ENCODE measurements around the gene C12orf57. TPM values are rescaled to one million over a fixed set of nuclear protein-coding genes. Genes with fewer than 3 reads are reported as not detected.

Gene C12orf57
- total RNA-seq, 3 donors from 2014 or later, result 180 to 190 (median 184) TPM

GRCh38 chr12:6959805-6960592 lies 16.2 kb downstream of the C12orf57 start:
- peaks cover 85% of the 10 kb centered on the region for H3K4me1 Mint-ChIP-seq (ENCODE audit: low read depth)
- DNase-seq (no peak), ATAC-seq (no peak)
- H3K27me3 Mint-ChIP-seq (ENCODE audit: low read depth), result no peaks in the 10 kb centered on the region
- peaks cover 36% of the 10 kb centered on the region for H3K36me3 Mint-ChIP-seq (ENCODE audit: insufficient read depth)
- H3K4me3 Mint-ChIP-seq, result peak overlapping the region; percentile 91
- H3K9me3 Mint-ChIP-seq, result no peaks in the 10 kb centered on the region

GRCh38 chr12:6960593-6961277 lies 16.9 kb downstream of the C12orf57 start:
- ATAC-seq, result peak in 1 of 2 donors; percentile 2
- H3K36me3 Mint-ChIP-seq (ENCODE audit: insufficient read depth), result peaks cover 40% of the 10 kb centered on the region
- H3K9me3 Mint-ChIP-seq, result no peaks in the 10 kb centered on the region
- H3K4me1 Mint-ChIP-seq (ENCODE audit: low read depth), result peaks cover 86% of the 10 kb centered on the region
- DNase-seq, result no peak
- no peaks in the 10 kb centered on the region for H3K27me3 Mint-ChIP-seq (ENCODE audit: low read depth)
- peak overlapping the region; percentile 78 for H3K4me3 Mint-ChIP-seq

GRCh38 chr12:6961278-6961694 lies 17.5 kb downstream of the C12orf57 start:
- no peaks in the 10 kb centered on the region for H3K9me3 Mint-ChIP-seq
- DNase-seq (peak; percentile 96), ATAC-seq (peak; percentile 76 to 77)
- no peaks in the 10 kb centered on the region for H3K27me3 Mint-ChIP-seq (ENCODE audit: low read depth)
- H3K4me1 Mint-ChIP-seq (ENCODE audit: low read depth), result peaks cover 85% of the 10 kb centered on the region
- H3K36me3 Mint-ChIP-seq (ENCODE audit: insufficient read depth), result peaks cover 38% of the 10 kb centered on the region
- H3K4me3 Mint-ChIP-seq, result peak overlapping the region; percentile 78

- peaks cover 82% of the 10 kb centered on the region for H3K4me1 Mint-ChIP-seq (ENCODE audit: low read depth)
- H3K36me3 Mint-ChIP-seq (ENCODE audit: insufficient read depth), result peaks cover 36% of the 10 kb centered on the region
- no peaks in the 10 kb centered on the region for H3K9me3 Mint-ChIP-seq
- peak; percentile 36 for DNase-seq
- H3K27me3 Mint-ChIP-seq (ENCODE audit: low read depth), result no peaks in the 10 kb centered on the region
- H3K4me3 Mint-ChIP-seq, result peak overlapping the region; percentile 78
- peak; percentile 38 to 42 for ATAC-seq
Observed at GRCh38 chr12:6961695-6962284, 18.0 kb downstream of the C12orf57 start.

GRCh38 chr12:6962285-6963015 lies 18.6 kb downstream of the C12orf57 start:
- no peaks in the 10 kb centered on the region for H3K27me3 Mint-ChIP-seq (ENCODE audit: low read depth)
- peaks cover 31% of the 10 kb centered on the region for H3K36me3 Mint-ChIP-seq (ENCODE audit: insufficient read depth)
- peak overlapping the region; percentile 78 for H3K4me3 Mint-ChIP-seq
- no peaks in the 10 kb centered on the region for H3K9me3 Mint-ChIP-seq
- peaks cover 78% of the 10 kb centered on the region for H3K4me1 Mint-ChIP-seq (ENCODE audit: low read depth)
- DNase-seq (peak; percentile 15), ATAC-seq (no peak)

GRCh38 chr12:6963016-6963731 lies 19.4 kb downstream of the C12orf57 start:
- DNase-seq (peak; percentile 12), ATAC-seq (no peak)
- Mint-ChIP-seq H3K4me1 (ENCODE audit: low read depth) (peaks cover 72% of the 10 kb centered on the region), H3K36me3 (ENCODE audit: insufficient read depth) (peaks cover 35% of the 10 kb centered on the region), H3K4me3 (no peak overlapping the region), H3K9me3 (no peaks in the 10 kb centered on the region), H3K27me3 (ENCODE audit: low read depth) (no peaks in the 10 kb centered on the region)

GRCh38 chr12:6963791-6964413 lies 20.1 kb downstream of the C12orf57 start:
- no peaks in the 10 kb centered on the region for H3K27me3 Mint-ChIP-seq (ENCODE audit: low read depth)
- DNase-seq (no peak), ATAC-seq (no peak)
- H3K4me3 Mint-ChIP-seq, result no peak overlapping the region
- H3K4me1 Mint-ChIP-seq (ENCODE audit: low read depth), result peaks cover 71% of the 10 kb centered on the region
- peaks cover 36% of the 10 kb centered on the region for H3K36me3 Mint-ChIP-seq (ENCODE audit: insufficient read depth)
- no peaks in the 10 kb centered on the region for H3K9me3 Mint-ChIP-seq

GRCh38 chr12:6964605-6965025 lies 20.8 kb downstream of the C12orf57 start:
- Mint-ChIP-seq H3K4me3 (no peak overlapping the region), H3K9me3 (no peaks in the 10 kb centered on the region), H3K36me3 (ENCODE audit: insufficient read depth) (peaks cover 35% of the 10 kb centered on the region), H3K27me3 (ENCODE audit: low read depth) (no peaks in the 10 kb centered on the region), H3K4me1 (ENCODE audit: low read depth) (peaks cover 68% of the 10 kb centered on the region)
- no peak for ATAC-seq
- DNase-seq, result no peak

- Mint-ChIP-seq H3K27me3 (ENCODE audit: low read depth) (no peaks in the 10 kb centered on the region), H3K36me3 (ENCODE audit: insufficient read depth) (peaks cover 35% of the 10 kb centered on the region), H3K4me1 (ENCODE audit: low read depth) (peaks cover 63% of the 10 kb centered on the region), H3K9me3 (no peaks in the 10 kb centered on the region), H3K4me3 (peak overlapping the region; percentile 24)
- DNase-seq (peak; percentile 89), ATAC-seq (peak; percentile 42 to 47)
Observed at GRCh38 chr12:6965026-6965661, 21.3 kb downstream of the C12orf57 start.

GRCh38 chr12:6965714-6966113 lies 21.9 kb downstream of the C12orf57 start:
- no peak for DNase-seq

GRCh38 chr12:6966351-6966750 lies 22.5 kb downstream of the C12orf57 start:
- Mint-ChIP-seq H3K36me3 (ENCODE audit: insufficient read depth) (peaks cover 34% of the 10 kb centered on the region), H3K4me3 (peak overlapping the region; percentile 46)

More at GRCh38 chr12:6965714-6966113, 21.9 kb downstream of the C12orf57 start:
- peaks cover 57% of the 10 kb centered on the region for H3K4me1 Mint-ChIP-seq (ENCODE audit: low read depth)
- H3K36me3 Mint-ChIP-seq (ENCODE audit: insufficient read depth), result peaks cover 35% of the 10 kb centered on the region
- H3K4me3 Mint-ChIP-seq, result no peak overlapping the region
- no peaks in the 10 kb centered on the region for H3K27me3 Mint-ChIP-seq (ENCODE audit: low read depth)
- ATAC-seq, result no peak
- no peaks in the 10 kb centered on the region for H3K9me3 Mint-ChIP-seq

GRCh38 chr12:6967651-6968100 lies 23.9 kb downstream of the C12orf57 start:
- peaks cover 39% of the 10 kb centered on the region for H3K36me3 Mint-ChIP-seq (ENCODE audit: insufficient read depth)
- no peaks in the 10 kb centered on the region for H3K9me3 Mint-ChIP-seq
- ATAC-seq (no peak), DNase-seq (no peak)
- H3K4me3 Mint-ChIP-seq, result no peak overlapping the region
- peaks cover 53% of the 10 kb centered on the region for H3K4me1 Mint-ChIP-seq (ENCODE audit: low read depth)
- H3K27me3 Mint-ChIP-seq (ENCODE audit: low read depth), result no peaks in the 10 kb centered on the region

More at GRCh38 chr12:6966351-6966750, 22.5 kb downstream of the C12orf57 start:
- DNase-seq (no peak), ATAC-seq (no peak)
- Mint-ChIP-seq H3K4me1 (ENCODE audit: low read depth) (peaks cover 52% of the 10 kb centered on the region), H3K27me3 (ENCODE audit: low read depth) (no peaks in the 10 kb centered on the region), H3K9me3 (no peaks in the 10 kb centered on the region)

GRCh38 chr12:6968426-6968825 lies 24.6 kb downstream of the C12orf57 start:
- ATAC-seq, result no peak

More at GRCh38 chr12:6968426-6968825, 24.6 kb downstream of the C12orf57 start:
- Mint-ChIP-seq H3K9me3 (no peaks in the 10 kb centered on the region), H3K4me1 (ENCODE audit: low read depth) (peaks cover 60% of the 10 kb centered on the region), H3K4me3 (peak overlapping the region; percentile 100), H3K36me3 (ENCODE audit: insufficient read depth) (peaks cover 39% of the 10 kb centered on the region), H3K27me3 (ENCODE audit: low read depth) (no peaks in the 10 kb centered on the region)
- no peak for DNase-seq

All from activated T-cell treated with anti-CD3 and anti-CD28 coated beads, Interleukin-2, amount 50 U/mL, for 4 hours (primary cell).